ENCODE measurements around the gene DPT.

DPT gene

GRCh38 chr1:168654198-168654915, 74.6 kb downstream of the DPT start:
- DNase-seq: no peak

DNA sequence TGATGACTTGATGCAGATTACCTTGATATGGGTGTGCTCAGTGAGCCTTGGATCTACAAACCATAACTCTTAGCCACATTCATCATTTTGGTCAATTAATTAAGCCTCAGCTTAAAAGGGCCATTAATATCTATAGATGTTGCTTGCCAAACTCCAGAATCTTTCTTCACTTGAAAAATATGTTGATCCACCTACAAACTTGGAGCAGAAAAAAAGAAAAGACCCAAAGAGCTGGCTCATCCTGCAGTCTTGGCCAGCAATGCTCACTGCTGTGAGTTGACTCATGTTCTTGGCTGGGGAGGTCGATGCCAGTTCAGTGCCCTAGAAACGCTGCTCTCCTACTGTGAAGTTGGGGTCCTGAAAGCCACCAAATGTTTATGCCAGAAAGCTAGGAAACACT, 75.4 kb downstream of the DPT start:
- DNase-seq: no peak

GRCh38 chr1:168645721-168646120, 83.3 kb downstream of the DPT start:
- no peak for DNase-seq
